ENCODE results near the gene PRICKLE1. TPM values are rescaled to one million over a fixed set of nuclear protein-coding genes. Genes with fewer than 3 reads are reported as not detected.

Gene PRICKLE1
- total and polyA plus RNA-seq, 10 of the 15 experiments (the other 5 are each of a cell fraction or from before 2014, with no cell fraction given) = 0.47 to 2.8 (median 0.86) TPM

- ChIA-PET RAD21 (ENCODE audit: unreplicated experiment) (no interaction called here), POLR2A (no interaction called here), SMC1A (ENCODE audit: uncharacterized antibody, unreplicated experiment) (interaction anchor here (0.6 to 1.4 kb wide), 3 partner anchors 16 to 56 kb away, joined by 3 read pairs; no protein-coding TSS in a partner anchor), CTCF (no interaction called here)
- Histone ChIP-seq H4K20me1 (ENCODE audit: control insufficient read depth, insufficient read depth) (no peaks in the 10 kb centered on the region), H3K9me3 (replicated peaks; ENCODE audit: control insufficient read depth, insufficient read depth, low read length) (no peaks in the 10 kb centered on the region), H2AFZ (ENCODE audit: control insufficient read depth, low read depth, low read length) (no peak overlapping the region), H3K4me3 (no peak overlapping the region), H3K36me3 (ENCODE audit: control insufficient read depth in 2 of 2, insufficient read depth in 2 of 2, low read length in 1 of 2) (peaks cover 2 to 17% of the 10 kb centered on the region in 2 experiments; a peak in 3 of 4 replicates), H3K9ac (ENCODE audit: control insufficient read depth, insufficient read depth, low read length) (no peak overlapping the region), H3K4me1 (ENCODE audit: control insufficient read depth, insufficient read depth, low read length) (no peaks in the 10 kb centered on the region), H3K79me2 (ENCODE audit: control insufficient read depth, insufficient read depth, low read length) (no peaks in the 10 kb centered on the region), H3K27me3 (replicated peaks in 1 of 2; ENCODE audit: control insufficient read depth in 2 of 2, insufficient read depth in 2 of 2, low read length in 1 of 2) (no peaks in the 10 kb centered on the region), H3K4me2 (ENCODE audit: control insufficient read depth, insufficient read depth) (no peak overlapping the region), H3K27ac (ENCODE audit: control insufficient read depth, insufficient read depth) (no peak overlapping the region)
- no peak for FAIRE-seq
- intact Hi-C loops (cut with micrococcal nuclease; ENCODE audit: unreplicated experiment) = no loop called here
- in situ Hi-C loops (cut with MboI) = no loop called here
- DNase-seq (ENCODE audit: low read depth, low spot score) = no peak
- no TSS peak for BruUV-seq (replicated peaks)
- TF ChIP-seq HCFC1 (IDR thresholded peaks at IDR 0.05; ENCODE audit: low read length) (no peak), RAD51 (IDR thresholded peaks at IDR 0.05) (no peak), EGR1 (IDR thresholded peaks at IDR 0.05; ENCODE audit: borderline replicate concordance in 1 of 2, low read depth in 2 of 2, low read length in 2 of 2) (no peak), ZNF274 (IDR thresholded peaks at IDR 0.05; ENCODE audit: insufficient read depth, insufficient read length) (no peak), RBBP5 (conservative IDR thresholded peaks at IDR 0.05) (no peak), PAX5 (IDR thresholded peaks at IDR 0.05; ENCODE audit: borderline replicate concordance, low read depth, low read length) (no peak), ZBTB4 (CRISPR knock-in tag; IDR thresholded peaks at IDR 0.05) (no peak), SP1 (IDR thresholded peaks at IDR 0.05; ENCODE audit: low read depth, low read length) (no peak)
- 96% methylated on average over 7 of the region's 7 CpGs for WGBS (ENCODE audit: insufficient coverage, insufficient replicate concordance, low lambda C conversion rate, missing lambda C conversion rate)
- ATAC-seq = no peak
These were observed 145.2 kb downstream of the PRICKLE1 start for GRCh38 chr12:42444192-42444943.

All from GM12878 (cell line).